Ishikawa (cell line): ENCODE measurements around the gene SFT2D3.

Experiments
- CEBPB ChIP-seq: IDR thresholded peaks from 2 replicates; pipeline ENCODE4 v1.6.1; 2012
- CREB1 ChIP-seq: IDR thresholded peaks from 2 replicates; pipeline ENCODE4 v1.6.1; 2012; ENCODE audit warnings: low read depth
- EGR1 ChIP-seq: IDR thresholded peaks from 2 replicates; pipeline ENCODE4 v1.6.1; 2012
- EP300 ChIP-seq: IDR thresholded peaks from 2 replicates; pipeline ENCODE4 v1.6.1; 2012; ENCODE audit warnings: borderline replicate concordance
- FOXM1 ChIP-seq: IDR thresholded peaks from 2 replicates; pipeline ENCODE4 v1.6.1; 2012; ENCODE audit warnings: low read depth, borderline replicate concordance
- NFIC ChIP-seq: IDR thresholded peaks from 2 replicates; pipeline ENCODE4 v1.6.1; 2012
- RAD21 ChIP-seq: IDR thresholded peaks from 2 replicates; pipeline ENCODE4 v1.6.1; 2012; ENCODE audit warnings: low read depth
- TAF1 ChIP-seq: IDR thresholded peaks from 2 replicates; pipeline ENCODE4 v1.6.1; 2012; ENCODE audit warnings: low read depth, mild to moderate bottlenecking
- TCF12 ChIP-seq: IDR thresholded peaks from 2 replicates; pipeline ENCODE4 v1.6.1; 2012; ENCODE audit warnings: low read depth
- TEAD4 ChIP-seq: IDR thresholded peaks from 2 replicates; pipeline ENCODE4 v1.6.1; 2012
- YY1 ChIP-seq: IDR thresholded peaks from 2 replicates; pipeline ENCODE4 v1.6.1; 2012; ENCODE audit warnings: low read depth
- ZBTB7A ChIP-seq: IDR thresholded peaks from 2 replicates; pipeline ENCODE4 v1.6.1; 2012; ENCODE audit warnings: low read depth
- TF ChIP-seq, protein P1 (sequence below): IDR thresholded peaks from 2 replicates; pipeline ENCODE4 v1.6.1; 2012
- TF ChIP-seq, protein P2 (sequence below): IDR thresholded peaks from 2 replicates; pipeline ENCODE4 v1.6.1; 2012; ENCODE audit warnings: low read depth, mild to moderate bottlenecking
- TF ChIP-seq, protein P3 (sequence below): IDR thresholded peaks from 2 replicates; pipeline ENCODE4 v1.6.1; 2012

SFT2D3 gene

DNA sequence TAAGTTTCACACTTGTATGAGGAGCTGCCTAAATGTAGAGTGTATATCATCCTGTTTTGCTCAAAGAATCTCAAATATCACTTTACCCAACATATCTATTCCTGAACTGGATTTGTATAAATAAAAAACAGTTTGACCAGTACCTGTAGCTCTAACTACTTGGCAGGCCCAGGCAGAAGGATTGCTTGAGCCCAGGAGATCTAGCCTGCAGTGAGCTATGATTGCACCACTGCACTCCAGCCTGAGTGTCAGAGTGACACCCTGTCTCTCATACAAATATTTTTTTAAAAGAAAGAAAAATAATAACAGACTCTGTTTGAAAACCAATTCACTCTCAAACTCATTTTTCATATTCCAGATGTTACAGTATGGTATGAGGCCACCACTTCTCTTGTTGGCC lies 18.2 kb upstream of the SFT2D3 start:
- TF ChIP-seq RAD21 (no peak), CEBPB (no peak), EP300 (no peak), FOXM1 (no peak), EGR1 (no peak), TAF1 (no peak), TCF12 (no peak), NFIC (no peak), CREB1 (no peak), TEAD4 (no peak), ZBTB7A (no peak), YY1 (no peak)
- TF ChIP-seq, protein P1, sequence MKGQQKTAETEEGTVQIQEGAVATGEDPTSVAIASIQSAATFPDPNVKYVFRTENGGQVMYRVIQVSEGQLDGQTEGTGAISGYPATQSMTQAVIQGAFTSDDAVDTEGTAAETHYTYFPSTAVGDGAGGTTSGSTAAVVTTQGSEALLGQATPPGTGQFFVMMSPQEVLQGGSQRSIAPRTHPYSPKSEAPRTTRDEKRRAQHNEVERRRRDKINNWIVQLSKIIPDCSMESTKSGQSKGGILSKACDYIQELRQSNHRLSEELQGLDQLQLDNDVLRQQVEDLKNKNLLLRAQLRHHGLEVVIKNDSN: no peak
- TF ChIP-seq, protein P2, sequence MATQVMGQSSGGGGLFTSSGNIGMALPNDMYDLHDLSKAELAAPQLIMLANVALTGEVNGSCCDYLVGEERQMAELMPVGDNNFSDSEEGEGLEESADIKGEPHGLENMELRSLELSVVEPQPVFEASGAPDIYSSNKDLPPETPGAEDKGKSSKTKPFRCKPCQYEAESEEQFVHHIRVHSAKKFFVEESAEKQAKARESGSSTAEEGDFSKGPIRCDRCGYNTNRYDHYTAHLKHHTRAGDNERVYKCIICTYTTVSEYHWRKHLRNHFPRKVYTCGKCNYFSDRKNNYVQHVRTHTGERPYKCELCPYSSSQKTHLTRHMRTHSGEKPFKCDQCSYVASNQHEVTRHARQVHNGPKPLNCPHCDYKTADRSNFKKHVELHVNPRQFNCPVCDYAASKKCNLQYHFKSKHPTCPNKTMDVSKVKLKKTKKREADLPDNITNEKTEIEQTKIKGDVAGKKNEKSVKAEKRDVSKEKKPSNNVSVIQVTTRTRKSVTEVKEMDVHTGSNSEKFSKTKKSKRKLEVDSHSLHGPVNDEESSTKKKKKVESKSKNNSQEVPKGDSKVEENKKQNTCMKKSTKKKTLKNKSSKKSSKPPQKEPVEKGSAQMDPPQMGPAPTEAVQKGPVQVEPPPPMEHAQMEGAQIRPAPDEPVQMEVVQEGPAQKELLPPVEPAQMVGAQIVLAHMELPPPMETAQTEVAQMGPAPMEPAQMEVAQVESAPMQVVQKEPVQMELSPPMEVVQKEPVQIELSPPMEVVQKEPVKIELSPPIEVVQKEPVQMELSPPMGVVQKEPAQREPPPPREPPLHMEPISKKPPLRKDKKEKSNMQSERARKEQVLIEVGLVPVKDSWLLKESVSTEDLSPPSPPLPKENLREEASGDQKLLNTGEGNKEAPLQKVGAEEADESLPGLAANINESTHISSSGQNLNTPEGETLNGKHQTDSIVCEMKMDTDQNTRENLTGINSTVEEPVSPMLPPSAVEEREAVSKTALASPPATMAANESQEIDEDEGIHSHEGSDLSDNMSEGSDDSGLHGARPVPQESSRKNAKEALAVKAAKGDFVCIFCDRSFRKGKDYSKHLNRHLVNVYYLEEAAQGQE: no peak
- TF ChIP-seq, protein P3, sequence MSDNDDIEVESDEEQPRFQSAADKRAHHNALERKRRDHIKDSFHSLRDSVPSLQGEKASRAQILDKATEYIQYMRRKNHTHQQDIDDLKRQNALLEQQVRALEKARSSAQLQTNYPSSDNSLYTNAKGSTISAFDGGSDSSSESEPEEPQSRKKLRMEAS: no peak

DNA sequence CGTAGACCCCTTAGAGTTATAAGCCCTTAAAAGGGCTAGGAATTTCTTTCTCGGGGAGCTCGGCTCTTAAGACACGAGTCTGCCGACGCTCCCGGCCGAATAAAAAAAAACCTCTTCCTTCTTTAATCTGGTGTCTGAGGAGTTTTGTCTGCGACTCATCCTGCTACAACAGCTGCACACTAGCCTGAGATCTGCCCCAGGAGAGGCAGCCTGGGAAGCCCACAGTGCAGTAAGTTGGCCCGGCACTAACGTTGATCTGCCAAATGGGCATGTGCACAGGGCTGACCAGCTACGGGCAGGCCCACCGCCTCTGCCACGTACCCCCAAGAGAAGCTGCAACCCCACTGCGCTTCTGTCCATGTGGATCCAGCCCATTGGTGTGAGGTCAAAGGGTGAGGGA lies 17.5 kb upstream of the SFT2D3 start:
- TF ChIP-seq EP300 (no peak), TAF1 (no peak), FOXM1 (no peak), CEBPB (no peak), NFIC (no peak), EGR1 (no peak), TEAD4 (no peak), RAD21 (no peak)
- TF ChIP-seq, protein P3: no peak
- TF ChIP-seq, protein P2: no peak

DNA sequence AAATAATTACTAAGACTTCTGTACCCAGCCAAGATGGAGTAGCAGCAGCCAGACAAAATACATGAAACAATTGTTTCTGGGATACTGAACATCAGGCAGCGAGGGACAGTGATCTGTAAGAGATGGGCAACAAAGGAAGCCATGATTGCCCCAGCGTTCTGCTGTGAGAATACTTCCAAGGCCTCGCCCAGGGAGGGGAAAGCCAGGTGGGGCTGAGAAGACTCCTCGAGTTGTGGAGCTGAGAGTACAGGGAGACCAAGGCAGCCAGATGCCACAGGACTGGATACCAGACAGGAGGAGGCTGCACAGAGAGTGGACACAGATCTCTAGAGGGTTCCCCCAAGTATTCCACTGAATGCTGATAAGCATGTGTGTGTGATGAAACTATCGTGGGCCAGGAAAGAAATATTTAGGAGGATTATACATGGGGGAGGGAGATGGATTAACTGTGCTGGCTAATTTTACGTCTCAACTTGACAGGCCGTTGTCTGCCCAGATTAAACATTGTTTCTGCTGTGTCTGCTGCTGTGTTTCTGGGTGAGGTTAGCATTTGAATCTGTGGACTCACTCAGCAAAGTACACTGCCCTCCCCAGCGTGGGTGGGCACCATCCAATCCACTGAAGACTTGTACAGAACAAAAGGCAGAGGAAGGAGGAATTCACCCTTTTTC lies 15.8 kb upstream of the SFT2D3 start:
- TF ChIP-seq CEBPB: no peak
- no peak for TF ChIP-seq TEAD4
- no peak for TF ChIP-seq EGR1
- TF ChIP-seq CREB1: no peak
- TF ChIP-seq, protein P3: no peak
- TF ChIP-seq FOXM1: no peak
- TF ChIP-seq EP300: no peak
- TF ChIP-seq, protein P2: no peak
- no peak for TF ChIP-seq YY1

DNA sequence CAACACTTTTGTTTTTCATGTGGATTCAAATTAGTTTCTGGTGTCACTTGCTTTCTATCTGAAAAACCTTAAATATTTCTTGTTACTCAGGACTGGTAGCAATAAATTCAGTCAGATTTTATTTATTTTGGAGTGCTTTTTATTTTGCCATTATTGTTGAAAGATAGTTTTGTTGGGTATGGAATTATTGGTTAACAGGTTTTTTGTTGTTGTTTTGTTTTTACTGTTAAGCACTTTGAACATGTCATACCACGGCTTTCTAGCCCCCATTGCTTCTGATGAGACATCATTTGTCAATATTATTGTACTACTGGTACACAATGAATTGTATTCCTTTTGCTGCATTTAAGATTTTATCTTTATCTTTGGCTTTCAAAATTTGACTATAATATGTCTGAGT lies 12.9 kb upstream of the SFT2D3 start:
- TF ChIP-seq NFIC: no peak
- no peak for TF ChIP-seq TCF12
- no peak for TF ChIP-seq EGR1
- no peak for TF ChIP-seq CEBPB

DNA sequence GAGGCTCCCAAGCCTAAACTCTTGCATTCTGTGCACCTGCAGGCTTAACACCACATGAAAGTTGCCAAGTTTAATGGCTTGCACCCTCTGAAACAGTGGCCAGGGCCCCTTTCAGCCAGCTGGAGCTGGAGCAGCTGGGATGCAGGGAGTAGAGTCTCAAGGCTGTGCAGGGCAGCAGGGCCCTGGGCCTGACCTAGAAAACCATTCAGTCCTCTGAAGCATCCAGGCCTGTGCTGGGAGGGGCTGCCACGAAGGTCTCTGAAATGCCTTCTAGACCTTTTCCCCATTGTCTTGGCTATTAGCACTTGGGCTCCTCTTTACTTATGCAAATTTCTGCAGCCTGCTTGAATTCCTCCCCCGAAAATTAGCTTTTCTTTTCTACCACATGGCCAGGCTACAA lies 10.6 kb upstream of the SFT2D3 start:
- TF ChIP-seq TEAD4: no peak
